Colonic mucosa (tissue), 4 donors: Measurements from ENCODE around the gene H6PD. TPM values are rescaled to one million over a fixed set of nuclear protein-coding genes. Genes with fewer than 3 reads are reported as not detected.
"Not testable (repeated sequence)": the region's sequence is repeated elsewhere in the genome, so short reads cannot be mapped to it uniquely, and the experiment has no call there.

ENCODE experiments used
- DNase-seq: peaks from one replicate; pipeline ENCODE4 v3.0.0-alpha.2; 2020
- H3K27ac ChIP-seq: fragments of 200-600 bp; one replicate; pipeline ENCODE4 v1.8.0; 2021
- H3K27me3 ChIP-seq: fragments of 200-600 bp; one replicate; pipeline ENCODE4 v1.8.0; 2021
- H3K36me3 ChIP-seq: fragments of 200-600 bp; one replicate; pipeline ENCODE4 v1.8.0; 2021
- H3K4me1 ChIP-seq: fragments of 200-600 bp; one replicate; pipeline ENCODE4 v1.8.0; 2021; ENCODE audit warnings: mild to moderate bottlenecking
- H3K4me3 ChIP-seq: fragments of 200-600 bp; one replicate; pipeline ENCODE4 v1.8.0; 2021
- H3K9ac ChIP-seq, 2 donors: one replicate each; pipeline ENCODE4 v1.7.0; 2013; ENCODE audit warnings: control low read depth in 2 of 2, low read depth in 2 of 2, low read length in 2 of 2
- H3K9me3 ChIP-seq: fragments of 200-600 bp; one replicate; pipeline ENCODE4 v1.8.0; 2021
- intact Hi-C: fragments of 100-400 bp; cut with DNase I; formaldehyde crosslinking; loops from one replicate; pipeline ENCODE4 v1.14.1; 2022
- total RNA-seq, 2 donors: library from RNA; stranded (reverse); fragmentation: NEBNext Ultra II Directional in 1 of 2; extraction: Animal tissue kit (Norgen Biotek cat#: 25700) in 1 of 2; gene quantifications; one replicate each; pipeline ENCODE4 v1.2.1, GENCODE V29; 2021
- TF ChIP-seq, protein P1 (sequence below): fragments of 200-600 bp; IDR thresholded peaks from one replicate; pipeline ENCODE4 v1.8.0; 2022; ENCODE audit warnings: antibody characterized with exemption, mild to moderate bottlenecking
- donor health status: healthy.
- donor health status: DM: no; HTN: no; CAD: no.
- donor health status: DM: no; HTN: no; CAD: no.

Gene H6PD
- total RNA-seq, 2 donors from 2014 or later, result 20.8 to 24.7 TPM

GRCh38 chr1:9296850-9297249, 62.3 kb downstream of the H6PD start:
- DNase-seq, result no peak
- intact Hi-C loops, result no loop called here

DNA sequence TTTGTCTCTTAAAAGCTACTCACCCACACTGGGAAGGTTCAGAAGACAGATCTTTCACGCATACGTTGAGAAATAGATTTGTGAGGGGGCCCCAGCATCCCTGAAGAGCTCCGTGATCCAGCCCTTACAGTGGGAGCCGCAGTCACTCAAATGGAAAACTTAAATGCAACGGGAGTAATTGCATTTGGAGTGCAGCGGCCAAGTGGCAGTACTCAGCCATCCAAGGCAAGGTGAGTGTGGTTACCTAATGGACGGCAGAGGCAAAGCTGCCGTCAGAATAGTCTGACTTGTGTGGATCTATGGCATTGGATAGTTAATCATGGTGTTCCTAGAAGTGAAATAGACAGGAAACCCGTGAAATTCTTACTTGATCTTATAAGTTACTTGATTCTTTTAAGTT, 63.3 kb downstream of the H6PD start:
- no peak for DNase-seq
- TF ChIP-seq, protein P1, sequence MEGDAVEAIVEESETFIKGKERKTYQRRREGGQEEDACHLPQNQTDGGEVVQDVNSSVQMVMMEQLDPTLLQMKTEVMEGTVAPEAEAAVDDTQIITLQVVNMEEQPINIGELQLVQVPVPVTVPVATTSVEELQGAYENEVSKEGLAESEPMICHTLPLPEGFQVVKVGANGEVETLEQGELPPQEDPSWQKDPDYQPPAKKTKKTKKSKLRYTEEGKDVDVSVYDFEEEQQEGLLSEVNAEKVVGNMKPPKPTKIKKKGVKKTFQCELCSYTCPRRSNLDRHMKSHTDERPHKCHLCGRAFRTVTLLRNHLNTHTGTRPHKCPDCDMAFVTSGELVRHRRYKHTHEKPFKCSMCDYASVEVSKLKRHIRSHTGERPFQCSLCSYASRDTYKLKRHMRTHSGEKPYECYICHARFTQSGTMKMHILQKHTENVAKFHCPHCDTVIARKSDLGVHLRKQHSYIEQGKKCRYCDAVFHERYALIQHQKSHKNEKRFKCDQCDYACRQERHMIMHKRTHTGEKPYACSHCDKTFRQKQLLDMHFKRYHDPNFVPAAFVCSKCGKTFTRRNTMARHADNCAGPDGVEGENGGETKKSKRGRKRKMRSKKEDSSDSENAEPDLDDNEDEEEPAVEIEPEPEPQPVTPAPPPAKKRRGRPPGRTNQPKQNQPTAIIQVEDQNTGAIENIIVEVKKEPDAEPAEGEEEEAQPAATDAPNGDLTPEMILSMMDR, result no peak
- no peak overlapping the region for H3K9ac ChIP-seq
- H3K27ac ChIP-seq, result no peak overlapping the region
- no peaks in the 10 kb centered on the region for H3K27me3 ChIP-seq
- no peaks in the 10 kb centered on the region for H3K36me3 ChIP-seq
- intact Hi-C loops, result no loop called here
- no peak overlapping the region for H3K4me3 ChIP-seq
- peaks cover 15% of the 10 kb centered on the region for H3K4me1 ChIP-seq
- no peaks in the 10 kb centered on the region for H3K9me3 ChIP-seq

More at GRCh38 chr1:9296850-9297249, 62.3 kb downstream of the H6PD start:
- Histone ChIP-seq H3K4me1 (peaks cover 8% of the 10 kb centered on the region), H3K27me3 (no peaks in the 10 kb centered on the region), H3K9me3 (no peaks in the 10 kb centered on the region), H3K27ac (no peak overlapping the region), H3K4me3 (no peak overlapping the region), H3K36me3 (no peaks in the 10 kb centered on the region), H3K9ac (no peak overlapping the region)
- TF ChIP-seq, protein P1, result no peak

GRCh38 chr1:9298282-9298681, 63.7 kb downstream of the H6PD start:
- intact Hi-C loops, result no loop called here
- Histone ChIP-seq H3K27ac (no peak overlapping the region), H3K4me3 (no peak overlapping the region), H3K27me3 (no peaks in the 10 kb centered on the region), H3K9me3 (no peaks in the 10 kb centered on the region), H3K4me1 (peaks cover 20% of the 10 kb centered on the region), H3K9ac (no peak overlapping the region), H3K36me3 (no peaks in the 10 kb centered on the region)
- TF ChIP-seq, protein P1, result no peak
- DNase-seq, result no peak

GRCh38 chr1:9299571-9300541, 65.3 kb downstream of the H6PD start:
- H3K27me3 ChIP-seq, intact Hi-C loops, H3K36me3 ChIP-seq, H3K9me3 ChIP-seq, H3K4me3 ChIP-seq: not testable (repeated sequence)
- H3K4me1 ChIP-seq, result peaks cover 20% of the 10 kb centered on the region
- H3K27ac ChIP-seq, result peak overlapping the region; percentile 46
- DNase-seq, result peak; percentile 70
- H3K9ac ChIP-seq, result peak overlapping the region in 1 of 2 donors; percentile 52

DNA sequence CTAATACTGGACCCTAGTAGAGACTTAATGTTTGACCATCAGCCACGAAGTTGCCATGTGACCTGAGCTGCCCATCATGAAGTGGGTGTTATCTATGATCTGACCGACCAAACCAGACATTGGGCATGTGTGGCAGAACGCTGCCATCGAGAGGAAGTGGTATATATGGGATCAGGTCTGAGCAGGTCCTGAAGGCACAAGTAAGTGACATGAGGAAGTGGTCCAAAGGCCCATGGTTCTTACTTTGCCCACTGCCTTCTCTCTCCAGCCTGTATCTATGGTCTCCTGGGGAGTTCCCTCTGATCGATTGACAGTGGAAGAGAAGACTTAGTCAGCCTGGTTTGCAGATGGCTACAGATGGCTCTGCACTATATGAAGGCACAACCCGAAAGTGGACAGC, 66.0 kb downstream of the H6PD start:
- TF ChIP-seq, protein P1, result no peak
- no peak for DNase-seq
- peaks cover 20% of the 10 kb centered on the region for H3K4me1 ChIP-seq
- H3K9ac ChIP-seq, result peak overlapping the region in 1 of 2 donors; percentile 52
- H3K27me3 ChIP-seq, result no peaks in the 10 kb centered on the region
- no peaks in the 10 kb centered on the region for H3K9me3 ChIP-seq
- H3K4me3 ChIP-seq, result no peak overlapping the region
- H3K36me3 ChIP-seq, result no peaks in the 10 kb centered on the region
- intact Hi-C loops, result no loop called here
- peak overlapping the region; percentile 46 for H3K27ac ChIP-seq
